Amniotic epithelial cell (primary cell): ENCODE measurements around the gene RETREG1.
"Not testable (repeated sequence)": the region's sequence is repeated elsewhere in the genome, so short reads cannot be mapped to it uniquely, and the experiment has no call there.

ENCODE experiments used
- DNase-seq: peaks from one replicate; pipeline ENCODE4 v3.0.0-alpha.2; 2010; ENCODE audit warnings: low read depth

The RETREG1 gene

GRCh38 chr5:16554110-16554509, 62.7 kb downstream of the RETREG1 start:
- DNase-seq, result no peak

DNA sequence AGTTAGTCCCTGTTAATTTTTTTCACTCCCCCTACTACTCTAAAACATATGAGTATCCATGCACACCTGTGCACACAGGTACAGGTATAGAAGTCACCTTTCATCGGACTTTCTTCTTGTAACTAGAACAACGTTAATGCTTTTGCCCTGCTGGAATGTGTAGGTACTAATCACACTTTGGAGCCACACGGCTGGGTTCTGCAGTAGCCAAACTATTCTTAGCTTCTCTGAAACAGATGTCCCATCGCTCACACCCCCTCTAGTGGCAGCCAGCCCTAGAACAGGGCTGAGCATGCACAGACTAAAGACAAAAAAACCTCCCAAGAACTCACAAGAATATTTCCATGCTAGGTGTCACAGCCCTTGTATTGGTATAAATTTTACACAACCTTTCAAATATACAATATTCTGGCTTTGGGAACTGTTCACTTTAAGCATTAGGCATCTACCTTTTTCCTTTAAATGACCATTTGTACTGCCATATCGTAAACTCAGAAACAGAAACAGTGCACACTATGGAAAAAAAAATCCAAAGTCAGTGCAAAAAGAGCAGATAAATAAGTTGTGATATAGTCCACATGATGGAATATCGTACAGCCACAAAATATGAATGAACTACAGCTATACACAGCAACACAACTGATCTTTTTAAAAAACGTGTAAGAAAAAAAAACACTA, 64.0 kb downstream of the RETREG1 start:
- DNase-seq, result peak; percentile 50

- DNase-seq, result no peak
These were observed 65.2 kb downstream of the RETREG1 start for GRCh38 chr5:16551628-16552027.

- peak; percentile 53 for DNase-seq
These were observed 66.4 kb downstream of the RETREG1 start for GRCh38 chr5:16550316-16550952.

DNA sequence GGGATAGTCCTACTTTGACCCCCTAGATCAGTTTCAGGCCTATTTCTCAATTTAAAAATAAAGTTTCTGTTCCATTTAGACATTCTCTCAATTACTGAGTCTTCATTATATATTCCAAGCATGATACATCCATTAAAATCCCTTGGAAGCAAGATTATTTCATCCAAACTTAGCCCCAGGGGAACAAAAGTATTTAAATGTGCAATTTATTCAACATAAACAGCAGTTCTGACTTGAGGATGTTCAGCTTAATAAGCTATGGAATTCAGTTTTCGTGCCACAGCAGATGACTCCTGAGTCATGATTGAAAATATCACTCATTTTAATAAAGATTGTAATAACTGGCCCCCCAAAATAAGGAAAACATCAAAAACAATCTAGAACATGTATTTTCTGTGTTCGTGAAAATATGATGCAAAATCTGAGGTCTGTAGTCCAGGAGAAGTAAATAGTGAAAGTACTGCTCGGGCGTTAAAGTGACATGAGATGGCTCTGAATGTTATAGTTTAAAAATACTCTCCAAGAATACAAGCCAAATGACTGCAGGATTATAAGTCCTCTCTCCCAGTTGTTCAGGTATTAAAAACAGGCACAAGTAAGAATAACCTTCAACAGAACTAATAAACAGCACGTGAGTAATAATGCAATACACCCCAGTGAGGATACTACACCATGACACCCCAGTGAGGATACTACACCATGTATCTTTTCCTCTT, 67.1 kb downstream of the RETREG1 start:
- DNase-seq, result no peak

DNA sequence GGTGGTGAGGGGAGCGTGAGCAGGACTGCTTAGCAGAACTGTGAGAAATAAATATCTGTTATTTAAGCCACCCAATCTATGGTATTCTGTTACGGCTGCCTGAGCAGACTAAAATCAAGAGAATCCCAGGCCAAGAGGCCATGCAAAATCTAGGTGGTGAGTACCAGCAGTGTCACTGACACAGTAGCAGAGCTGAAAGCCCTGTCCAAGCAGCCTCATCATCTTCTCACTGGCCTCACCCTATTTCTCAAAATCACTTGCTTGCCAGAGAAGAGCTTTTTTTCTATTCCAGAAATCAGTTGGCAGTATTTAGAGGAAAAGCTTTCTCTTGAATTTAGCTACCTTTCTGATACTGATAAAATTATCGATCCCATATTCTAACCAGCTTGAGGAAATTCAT, 68.0 kb downstream of the RETREG1 start:
- no peak for DNase-seq

DNA sequence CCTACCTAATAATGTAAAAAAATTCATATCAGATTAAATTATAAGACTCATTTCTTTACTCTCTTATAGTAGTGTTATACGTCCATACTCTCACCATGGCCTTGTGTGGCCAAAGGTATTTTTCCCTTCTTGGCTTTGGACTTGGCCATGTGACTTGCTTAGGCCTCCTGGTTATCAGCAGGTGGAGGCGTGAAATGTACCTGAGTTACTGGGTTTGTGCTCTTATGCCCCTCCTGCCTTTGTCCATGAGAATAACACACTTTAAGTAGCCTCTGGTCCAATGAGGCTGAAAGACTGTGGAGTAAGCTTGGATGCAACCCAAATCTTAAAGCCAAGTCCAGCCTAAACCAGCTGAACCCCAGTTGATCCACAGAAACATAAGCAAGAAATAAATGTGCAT, 68.7 kb downstream of the RETREG1 start:
- no peak for DNase-seq

DNA sequence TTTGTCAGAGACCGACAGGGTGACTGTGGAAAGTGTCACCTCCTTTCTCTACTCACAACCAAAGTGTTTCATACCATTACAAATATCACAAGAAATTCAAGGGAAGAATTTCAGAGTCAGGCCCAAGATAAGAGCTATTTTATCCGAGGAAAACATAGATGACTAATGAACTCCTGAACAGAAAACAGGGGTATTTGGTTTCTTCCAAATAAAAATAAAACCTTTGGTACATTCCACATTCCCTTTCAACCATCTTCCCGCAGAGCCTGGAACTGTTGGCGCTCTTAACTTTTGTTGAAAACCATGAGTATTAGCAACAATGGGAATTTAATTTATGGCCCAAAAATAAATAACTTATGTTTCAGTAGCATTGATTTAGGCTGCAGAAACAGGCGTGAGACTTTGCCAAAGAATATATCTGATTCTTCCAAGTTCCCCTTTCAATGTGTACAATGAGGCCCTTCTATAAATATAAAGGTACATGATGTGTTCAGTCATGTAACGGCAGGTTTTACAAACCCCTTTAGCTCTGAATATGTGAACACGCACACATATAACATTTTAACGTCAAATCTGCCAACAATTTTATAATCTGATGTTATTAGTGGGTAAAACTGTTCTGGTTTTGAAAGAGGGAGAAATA, 69.5 kb downstream of the RETREG1 start:
- peak; percentile 51 for DNase-seq

- DNase-seq, result no peak
These were observed 70.1 kb downstream of the RETREG1 start for GRCh38 chr5:16546732-16547131.

DNA sequence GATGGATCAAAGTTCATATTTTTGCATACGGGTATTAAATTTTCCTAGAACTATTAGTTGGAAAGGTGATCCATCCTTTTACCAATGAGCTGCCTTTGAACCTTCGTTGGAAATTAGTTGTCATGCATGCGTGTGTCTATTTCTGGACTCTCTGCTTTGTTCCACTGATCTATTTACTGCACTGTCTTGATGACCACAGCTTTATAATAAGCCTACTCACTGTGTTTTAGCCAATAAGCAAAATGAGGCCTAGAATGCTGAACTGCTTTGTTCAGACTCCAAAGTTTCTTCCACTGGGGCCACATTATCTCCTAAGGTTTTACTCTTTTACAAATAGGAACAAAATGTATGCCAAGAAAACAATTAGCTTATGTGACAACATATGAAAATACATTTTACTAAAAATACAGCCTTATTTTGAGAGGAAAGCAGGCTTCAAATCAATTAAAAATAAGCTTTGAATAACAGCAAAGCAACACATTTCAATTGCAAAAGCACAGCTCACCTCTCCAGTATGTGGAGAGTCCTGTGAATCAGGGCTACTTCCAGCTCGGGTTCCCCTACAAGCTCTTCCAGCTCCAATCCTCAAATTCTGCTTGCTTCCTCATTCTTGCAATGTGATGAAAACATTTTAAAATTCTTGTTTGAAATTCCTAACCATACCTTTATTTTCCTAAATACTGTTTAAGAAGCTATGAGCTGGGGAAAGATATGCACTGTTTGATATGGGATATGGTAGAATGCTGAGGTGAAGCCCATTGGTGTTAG, 72.0 kb downstream of the RETREG1 start:
- DNase-seq, result no peak

GRCh38 chr5:16543206-16543605, 73.6 kb downstream of the RETREG1 start:
- peak; percentile 68 for DNase-seq

DNA sequence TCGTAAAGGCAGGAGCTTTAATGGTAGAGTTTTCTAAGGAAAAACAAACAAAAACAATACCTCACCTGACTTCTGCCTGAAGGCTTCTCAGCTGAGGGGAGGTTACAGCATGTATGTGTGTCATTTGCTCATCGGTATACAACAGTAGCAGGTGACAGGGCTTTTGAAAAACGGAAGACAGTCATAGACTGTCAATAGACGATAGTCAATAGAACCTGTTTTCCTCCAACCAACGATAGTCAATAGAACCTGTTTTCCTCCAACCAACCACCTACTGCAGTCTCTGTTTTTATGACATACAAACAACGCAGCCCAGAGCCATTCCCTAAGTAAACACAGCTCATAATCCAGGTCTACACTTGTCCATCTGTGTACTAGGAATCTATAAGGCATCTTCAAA, 74.6 kb downstream of the RETREG1 start:
- no peak for DNase-seq

DNA sequence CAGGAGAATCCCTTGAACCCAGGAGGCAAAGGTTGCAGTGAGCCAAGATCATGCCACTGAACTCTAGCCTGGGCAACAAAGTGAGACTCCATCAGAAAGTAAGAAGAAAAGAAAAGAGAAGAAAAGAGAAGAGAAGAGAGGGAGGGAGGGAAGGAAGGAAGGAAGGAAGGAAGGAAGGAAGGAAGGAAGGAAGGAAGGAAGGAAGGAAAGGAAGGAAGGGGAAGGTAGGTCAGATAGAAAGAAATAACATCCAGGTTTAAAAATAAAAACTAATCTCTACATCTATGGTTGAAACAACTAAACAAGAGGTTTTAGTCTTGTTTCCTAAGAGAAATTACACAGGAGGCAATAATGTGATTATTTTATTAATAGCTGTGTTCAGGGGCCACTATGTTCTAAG, 75.2 kb downstream of the RETREG1 start:
- not testable (repeated sequence) for DNase-seq

GRCh38 chr5:16540421-16540820, 76.4 kb downstream of the RETREG1 start:
- DNase-seq, result peak; percentile 74

DNA sequence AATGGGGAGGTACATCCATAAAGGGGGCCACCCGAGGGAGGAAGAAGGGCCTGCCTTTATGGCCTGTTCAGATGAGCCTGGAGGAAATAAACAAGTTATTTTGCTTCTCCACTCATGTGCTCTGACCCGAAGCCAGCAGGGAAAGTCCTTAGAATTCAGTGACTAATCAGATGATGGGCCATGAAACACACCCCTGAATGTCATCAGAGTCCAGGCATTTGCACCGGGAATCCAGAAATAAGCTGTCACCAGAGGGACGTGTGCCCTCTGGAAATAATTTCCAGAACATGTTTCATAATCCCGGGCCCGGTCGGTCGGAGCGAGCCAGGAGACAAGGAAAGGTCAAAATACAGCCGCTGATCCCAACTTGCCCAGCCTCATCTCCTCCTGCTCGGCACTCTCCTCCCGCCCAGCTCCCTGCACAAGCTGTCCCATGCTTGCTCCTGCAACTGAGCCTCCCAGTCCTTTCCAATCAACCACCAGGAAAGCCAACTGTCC, 77.6 kb downstream of the RETREG1 start:
- DNase-seq, result peak; percentile 68

GRCh38 chr5:16538006-16538405, 78.8 kb downstream of the RETREG1 start:
- DNase-seq, result no peak

DNA sequence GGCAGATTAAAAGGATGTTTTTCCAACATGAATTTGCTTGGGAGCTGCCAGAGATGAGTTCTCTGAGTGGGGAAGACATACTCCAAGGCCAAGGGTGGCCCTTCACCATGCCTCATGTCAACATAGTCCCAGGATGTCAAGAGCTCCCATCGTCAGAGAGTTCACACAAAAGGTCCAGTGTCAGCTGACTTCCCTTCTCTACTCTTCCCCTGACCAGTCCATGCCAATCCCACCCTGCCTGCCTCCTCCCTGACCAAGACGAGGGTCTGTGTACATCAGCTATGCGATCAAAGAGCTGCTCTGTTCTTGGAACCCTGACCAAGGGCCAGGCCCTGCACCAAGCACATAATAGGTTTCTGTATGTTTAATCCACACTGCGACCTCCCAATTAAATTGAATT, 80.0 kb downstream of the RETREG1 start:
- DNase-seq, result no peak

DNA sequence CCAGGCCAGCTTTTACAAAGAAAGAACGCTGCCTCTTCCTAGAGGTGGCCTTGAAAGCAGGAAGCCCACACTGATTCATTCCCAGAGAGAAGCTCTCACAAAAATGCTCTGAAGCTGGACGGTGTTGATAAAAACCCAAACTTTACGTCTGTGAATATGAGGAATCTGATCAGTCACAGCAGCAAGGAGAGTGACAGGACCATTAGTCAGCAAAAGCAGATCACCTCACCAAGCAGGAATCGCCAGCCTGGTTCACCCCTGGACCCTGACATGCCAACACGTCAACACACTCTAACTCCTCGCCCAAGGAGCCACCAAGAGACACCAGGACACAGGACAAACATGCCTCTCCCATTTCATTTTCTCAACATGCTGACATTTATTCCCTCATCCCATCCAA, 80.6 kb downstream of the RETREG1 start:
- peak; percentile 56 for DNase-seq

DNA sequence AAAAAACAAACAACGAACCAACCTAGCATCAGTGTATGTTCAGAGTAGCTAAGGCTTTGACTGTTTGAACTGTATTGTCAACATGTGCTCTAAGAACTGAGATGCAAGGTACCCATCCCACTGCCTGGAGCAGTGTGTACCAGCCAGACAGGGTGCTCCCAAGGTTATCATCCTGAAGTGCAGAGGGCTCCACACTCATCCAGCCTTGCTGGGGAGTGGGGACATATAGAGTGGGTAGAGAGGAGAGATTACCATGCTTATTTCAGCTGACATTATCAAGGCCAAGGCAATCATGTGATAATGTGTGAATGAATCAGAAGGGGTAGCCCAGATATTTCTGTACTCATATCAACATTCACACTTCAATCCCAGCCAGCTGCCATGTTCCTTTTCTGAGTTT, 82.5 kb downstream of the RETREG1 start:
- DNase-seq, result peak; percentile 40

DNA sequence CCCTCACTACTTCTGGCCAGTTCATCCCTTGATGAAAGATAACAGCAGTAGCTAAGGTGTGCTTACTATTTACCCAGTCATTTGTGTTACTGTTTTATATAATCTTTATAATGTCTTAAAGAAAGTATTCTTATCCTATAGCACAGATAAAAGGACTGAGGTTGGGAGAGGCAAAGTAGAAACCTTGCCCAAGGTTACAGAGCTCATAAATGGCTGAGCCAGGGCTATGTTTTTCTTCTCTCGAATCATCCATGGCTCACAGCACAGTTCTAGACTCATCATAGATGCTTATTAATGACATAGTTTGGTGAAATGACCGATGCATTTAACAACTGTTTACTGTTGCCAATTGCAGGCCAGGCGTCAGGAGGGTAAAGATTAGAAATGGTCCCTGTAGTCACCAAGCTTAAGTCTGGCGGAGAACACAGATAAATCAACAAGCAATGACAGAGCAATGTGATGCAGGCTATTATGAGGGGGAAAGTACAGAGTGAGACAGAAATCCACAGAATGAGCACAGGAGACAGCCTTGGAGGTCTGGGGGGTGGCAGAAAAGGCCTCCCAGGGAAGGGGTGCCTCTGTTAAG, 85.6 kb downstream of the RETREG1 start:
- DNase-seq, result no peak

GRCh38 chr5:16529306-16529705, 87.5 kb downstream of the RETREG1 start:
- DNase-seq, result no peak
